ENCODE data around the gene SRSF2.
A peak's percentile ranks its signal among the peaks of the same experiment; 100 is the strongest.
"Not testable (repeated sequence)": the region's sequence is repeated elsewhere in the genome, so short reads cannot be mapped to it uniquely, and the experiment has no call there.

Gene SRSF2

DNA sequence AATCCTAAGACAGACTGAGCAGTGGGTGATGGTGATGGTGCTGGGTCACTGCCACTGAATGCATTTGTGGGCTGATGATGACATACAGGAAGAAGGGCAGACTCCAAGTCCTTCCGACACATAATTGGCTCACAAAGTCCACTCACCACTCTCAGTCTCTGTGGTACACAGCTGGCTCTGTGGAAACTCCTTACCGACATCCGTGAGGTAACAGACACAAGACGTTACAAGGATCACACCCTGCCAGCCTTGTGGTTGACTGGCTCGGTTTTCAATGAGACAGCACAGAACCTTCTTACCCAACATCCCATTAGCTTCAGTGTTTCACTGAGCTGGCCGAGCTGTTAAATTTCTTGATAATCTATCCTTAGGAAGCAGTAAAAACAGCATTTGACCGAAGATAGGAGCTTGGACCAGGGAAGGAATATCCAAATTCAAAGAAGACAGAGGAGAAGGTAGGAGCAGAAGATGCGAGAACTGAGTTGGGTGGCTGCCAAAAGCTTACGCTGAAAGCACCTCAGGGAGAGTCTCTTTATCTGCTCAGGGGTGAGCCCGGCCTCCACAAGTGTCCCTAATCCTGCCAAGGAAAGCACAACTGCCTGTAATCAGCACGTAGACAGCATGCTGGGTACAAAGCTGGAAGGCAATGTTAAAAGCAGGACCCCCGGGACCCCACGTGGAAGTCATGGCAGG, 20.8 kb downstream of the SRSF2 start:
- H3K36me3 Mint-ChIP-seq, result peaks cover 72% of the 10 kb centered on the region
- H3K4me1 Mint-ChIP-seq, result peaks cover 36% of the 10 kb centered on the region
- ATAC-seq, result peak; percentile 56
- no peak overlapping the region for H3K4me3 Mint-ChIP-seq
- peak overlapping the region; percentile 80 for H3K27ac Mint-ChIP-seq
- H3K9me3 Mint-ChIP-seq, result no peaks in the 10 kb centered on the region
- H3K27me3 Mint-ChIP-seq, result no peaks in the 10 kb centered on the region

DNA sequence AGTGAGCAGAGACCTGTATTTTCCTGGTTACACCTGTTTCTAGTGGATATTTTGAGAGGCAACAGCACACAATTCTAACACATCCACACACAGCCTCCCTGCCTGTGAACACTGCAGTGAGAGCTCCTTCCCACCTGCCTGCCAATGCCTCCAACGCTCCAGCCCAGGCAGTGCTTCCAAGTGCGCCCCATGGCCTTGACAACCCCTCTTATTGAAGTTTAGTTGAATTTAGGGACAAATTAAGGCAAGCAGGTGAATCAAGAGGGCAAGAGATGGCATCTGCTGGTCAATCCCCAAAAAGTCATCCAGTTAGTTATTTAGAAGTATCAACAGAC, 21.7 kb downstream of the SRSF2 start:
- Mint-ChIP-seq H3K27ac (peak overlapping the region; percentile 80), H3K9me3 (no peaks in the 10 kb centered on the region), H3K4me1 (peaks cover 34% of the 10 kb centered on the region), H3K36me3 (peaks cover 64% of the 10 kb centered on the region), H3K4me3 (peak overlapping the region; percentile 1), H3K27me3 (no peaks in the 10 kb centered on the region)
- no peak for ATAC-seq

DNA sequence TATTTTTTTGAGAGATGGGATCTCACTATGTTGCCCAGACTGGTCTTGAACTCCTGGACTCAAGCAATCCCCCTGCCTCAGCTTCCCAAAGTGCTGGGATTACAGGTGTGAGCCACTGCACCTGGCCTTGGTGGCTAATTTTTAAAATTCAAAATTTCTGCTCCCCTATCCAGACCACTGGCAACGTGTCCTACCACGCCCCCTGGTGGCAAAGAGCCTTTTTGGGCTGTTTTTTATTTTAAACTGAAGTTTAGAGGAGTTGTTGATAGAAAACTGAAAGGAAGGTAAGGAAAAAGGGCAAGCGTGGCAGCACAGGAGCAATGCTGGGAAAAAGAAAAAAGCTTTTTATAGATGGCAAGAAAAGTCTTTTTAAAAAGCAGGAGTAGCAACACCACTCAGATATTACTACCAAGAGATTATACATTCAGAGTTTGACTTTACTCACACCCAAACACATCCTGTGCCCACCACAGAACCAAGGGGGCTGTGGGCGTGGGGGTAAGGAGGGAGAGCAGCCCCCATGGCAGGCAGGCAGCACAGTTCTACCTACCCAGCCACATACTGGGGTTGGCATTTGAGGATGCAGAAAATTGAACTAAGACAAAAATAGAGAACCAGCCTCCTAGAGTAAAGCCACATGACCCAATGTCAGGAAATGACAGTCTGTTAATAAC, 22.2 kb downstream of the SRSF2 start:
- H3K4me3 Mint-ChIP-seq, result peak overlapping the region; percentile 1
- no peaks in the 10 kb centered on the region for H3K27me3 Mint-ChIP-seq
- peaks cover 59% of the 10 kb centered on the region for H3K36me3 Mint-ChIP-seq
- peaks cover 33% of the 10 kb centered on the region for H3K4me1 Mint-ChIP-seq
- H3K9me3 Mint-ChIP-seq, result no peaks in the 10 kb centered on the region
- peak; percentile 63 for ATAC-seq
- peak overlapping the region; percentile 80 for H3K27ac Mint-ChIP-seq

DNA sequence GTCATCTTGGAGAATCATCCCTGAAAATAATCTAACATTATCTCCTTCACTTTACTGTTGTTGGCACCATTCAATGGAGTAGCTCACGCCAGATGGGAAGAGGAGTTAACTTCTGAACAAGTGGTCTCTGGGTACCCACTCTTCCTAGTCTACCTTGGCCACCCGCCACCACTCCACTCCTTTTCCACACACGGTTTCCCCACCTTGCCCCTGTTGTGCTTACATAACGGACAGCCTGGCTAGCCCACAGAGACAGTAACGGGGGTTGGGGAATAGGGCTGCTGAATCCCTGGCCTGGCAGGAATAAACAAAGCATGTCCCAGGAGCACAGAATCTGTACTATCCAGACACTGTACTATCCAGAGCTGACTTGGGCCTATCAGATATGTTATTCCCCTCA, 22.8 kb downstream of the SRSF2 start:
- H3K27ac Mint-ChIP-seq, result no peak overlapping the region
- H3K36me3 Mint-ChIP-seq, result peaks cover 55% of the 10 kb centered on the region
- H3K9me3 Mint-ChIP-seq, result no peaks in the 10 kb centered on the region
- H3K27me3 Mint-ChIP-seq, result no peaks in the 10 kb centered on the region
- H3K4me1 Mint-ChIP-seq, result peaks cover 38% of the 10 kb centered on the region
- no peak for ATAC-seq
- H3K4me3 Mint-ChIP-seq, result no peak overlapping the region

DNA sequence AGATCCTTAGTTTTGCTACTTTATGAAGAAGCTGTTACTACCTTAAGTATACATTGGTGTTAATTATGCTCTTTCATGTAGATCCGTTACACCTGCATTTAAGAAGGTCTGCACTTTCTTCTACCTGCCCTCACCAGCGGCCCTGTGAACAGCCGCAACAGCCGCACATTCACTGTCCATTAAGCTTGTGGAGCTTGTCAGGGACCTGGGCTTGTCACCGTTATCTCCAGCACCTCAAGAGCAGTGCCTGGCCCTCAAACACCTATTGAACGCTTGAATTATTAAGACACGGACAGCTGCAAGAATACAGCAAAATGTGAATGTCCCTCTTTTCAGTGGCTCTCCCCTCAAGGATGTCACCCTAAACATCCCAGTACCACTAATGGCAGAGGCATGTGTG, 23.4 kb downstream of the SRSF2 start:
- H3K27ac Mint-ChIP-seq, result no peak overlapping the region
- H3K9me3 Mint-ChIP-seq, result no peaks in the 10 kb centered on the region
- H3K36me3 Mint-ChIP-seq, result peaks cover 52% of the 10 kb centered on the region
- no peak for ATAC-seq
- no peak overlapping the region for H3K4me3 Mint-ChIP-seq
- peaks cover 41% of the 10 kb centered on the region for H3K4me1 Mint-ChIP-seq
- H3K27me3 Mint-ChIP-seq, result no peaks in the 10 kb centered on the region

DNA sequence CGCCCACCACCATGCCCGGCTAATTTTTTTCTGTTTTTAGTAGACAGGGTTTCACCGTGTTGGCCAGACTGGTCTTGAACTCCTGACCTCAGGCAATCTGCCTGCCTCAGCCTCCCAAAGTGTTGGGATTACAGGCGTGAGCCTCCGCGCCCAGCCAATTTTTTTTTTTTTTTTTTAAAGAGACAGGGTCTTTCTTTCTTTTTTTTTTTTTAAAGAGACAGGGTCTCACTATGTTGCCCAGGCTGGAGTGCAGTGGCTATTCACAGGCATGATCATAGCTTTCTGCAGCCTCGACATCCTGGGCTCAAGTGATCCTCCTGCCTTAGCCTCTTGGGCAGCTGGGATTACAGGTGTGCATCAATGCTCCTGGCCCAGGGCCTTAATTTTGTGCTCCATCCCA, 24.8 kb downstream of the SRSF2 start:
- H3K27ac Mint-ChIP-seq, ATAC-seq, H3K4me3 Mint-ChIP-seq, H3K27me3 Mint-ChIP-seq, H3K9me3 Mint-ChIP-seq: not testable (repeated sequence)
- H3K36me3 Mint-ChIP-seq, result peaks cover 46% of the 10 kb centered on the region
- H3K4me1 Mint-ChIP-seq, result peaks cover 41% of the 10 kb centered on the region

DNA sequence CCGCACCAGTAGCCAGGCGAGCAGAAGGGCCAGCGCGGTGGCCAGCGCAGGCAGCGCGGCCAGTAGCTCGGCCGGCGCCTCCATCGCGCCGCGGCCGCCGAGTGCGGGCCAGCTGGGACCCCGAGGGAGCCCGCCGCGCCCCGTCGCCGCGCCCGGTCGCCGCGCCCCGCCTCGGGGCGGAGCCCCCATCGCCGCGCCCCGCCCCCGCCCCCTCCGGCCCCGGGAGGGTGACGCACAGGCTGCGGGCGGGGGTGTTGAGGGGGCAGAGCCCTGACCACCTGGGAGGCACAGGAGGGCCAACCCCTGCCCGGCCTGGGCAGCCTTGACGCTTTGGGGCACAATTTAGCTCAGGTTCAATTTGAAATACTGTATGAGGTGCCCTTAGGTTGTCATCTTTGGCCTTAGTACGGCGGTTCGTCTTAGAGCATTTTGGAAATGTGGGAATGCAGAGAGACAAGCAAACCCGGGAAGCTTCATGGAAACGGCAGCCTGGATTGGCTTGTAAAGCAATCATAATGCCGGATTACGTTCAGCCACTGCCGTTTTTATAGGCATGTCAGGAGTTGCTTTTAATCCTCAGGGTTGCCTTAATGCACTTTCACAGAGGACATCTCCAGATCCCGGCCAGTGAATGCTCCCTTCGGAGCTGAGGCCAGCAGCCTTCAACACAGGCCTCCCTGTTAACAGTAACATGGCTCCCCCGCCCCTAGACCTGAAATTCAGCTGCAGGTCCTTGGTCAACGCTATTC, 26.1 kb downstream of the SRSF2 start, which contains the start of gene MXRA7:
Gene MXRA7, minus strand, starts transcription at position 103 of the 749 bp plus-strand sequence. Its CDS starts 19 bp downstream, at position 84.
- Mint-ChIP-seq H3K36me3 (peaks cover 33% of the 10 kb centered on the region), H3K27ac (no peak within 1 kb of the TSS), H3K9me3 (no peaks in the 10 kb centered on the region), H3K4me1 (peaks cover 35% of the 10 kb centered on the region), H3K27me3 (no peaks in the 10 kb centered on the region), H3K4me3 (peak within 1 kb of the TSS; percentile 61)
- peak; percentile 84 for ATAC-seq

DNA sequence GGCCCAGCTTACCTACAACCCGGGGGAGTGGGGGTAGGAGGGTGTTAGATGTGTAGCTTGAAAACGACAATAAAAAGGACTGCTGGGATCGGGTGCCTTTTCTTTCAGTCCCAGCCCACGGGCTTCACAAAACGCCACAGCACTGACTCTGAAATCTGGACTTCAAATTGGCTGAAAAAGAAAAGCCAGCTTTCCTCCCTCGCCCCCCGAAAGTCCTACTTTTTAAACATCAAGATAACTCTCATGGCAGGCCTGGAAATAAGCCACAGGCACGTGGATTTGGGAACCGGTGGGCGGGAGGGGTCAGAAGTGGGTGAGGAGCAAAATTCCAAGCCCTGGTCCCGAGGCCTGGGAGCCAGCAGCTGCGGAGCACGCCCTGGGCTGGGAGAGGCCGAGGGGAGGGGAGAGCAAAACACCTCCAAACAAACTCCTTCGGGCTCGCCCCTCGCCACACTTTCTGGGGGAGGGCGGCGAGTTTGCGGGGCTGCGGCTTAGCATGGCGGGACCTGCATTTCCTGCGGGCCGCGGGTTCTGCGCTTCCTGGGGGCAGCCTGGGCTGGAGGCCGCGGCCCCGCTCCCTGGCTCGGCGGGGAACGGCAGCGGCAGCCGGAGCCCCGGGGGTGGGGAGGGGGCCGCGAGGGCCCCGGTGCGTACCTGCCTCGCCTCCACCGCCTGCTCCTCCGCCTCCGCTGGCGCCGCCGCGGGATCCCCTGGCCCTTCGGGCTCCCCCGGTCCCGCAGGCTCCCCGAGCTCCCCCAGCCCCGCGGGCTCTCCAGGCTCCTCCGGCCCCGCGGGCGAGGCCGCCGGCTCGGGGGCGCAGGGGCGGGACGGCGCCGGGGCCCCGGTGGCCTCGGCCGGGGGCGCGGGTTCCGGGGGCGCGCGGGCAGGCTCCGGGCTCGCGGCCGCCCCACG, 26.9 kb downstream of the SRSF2 start:
- peak; percentile 64 for ATAC-seq
- H3K27me3 Mint-ChIP-seq, H3K27ac Mint-ChIP-seq, H3K9me3 Mint-ChIP-seq: not testable (repeated sequence)
- Mint-ChIP-seq H3K4me1 (peaks cover 26% of the 10 kb centered on the region), H3K4me3 (peak overlapping the region; percentile 44), H3K36me3 (peaks cover 25% of the 10 kb centered on the region)

DNA sequence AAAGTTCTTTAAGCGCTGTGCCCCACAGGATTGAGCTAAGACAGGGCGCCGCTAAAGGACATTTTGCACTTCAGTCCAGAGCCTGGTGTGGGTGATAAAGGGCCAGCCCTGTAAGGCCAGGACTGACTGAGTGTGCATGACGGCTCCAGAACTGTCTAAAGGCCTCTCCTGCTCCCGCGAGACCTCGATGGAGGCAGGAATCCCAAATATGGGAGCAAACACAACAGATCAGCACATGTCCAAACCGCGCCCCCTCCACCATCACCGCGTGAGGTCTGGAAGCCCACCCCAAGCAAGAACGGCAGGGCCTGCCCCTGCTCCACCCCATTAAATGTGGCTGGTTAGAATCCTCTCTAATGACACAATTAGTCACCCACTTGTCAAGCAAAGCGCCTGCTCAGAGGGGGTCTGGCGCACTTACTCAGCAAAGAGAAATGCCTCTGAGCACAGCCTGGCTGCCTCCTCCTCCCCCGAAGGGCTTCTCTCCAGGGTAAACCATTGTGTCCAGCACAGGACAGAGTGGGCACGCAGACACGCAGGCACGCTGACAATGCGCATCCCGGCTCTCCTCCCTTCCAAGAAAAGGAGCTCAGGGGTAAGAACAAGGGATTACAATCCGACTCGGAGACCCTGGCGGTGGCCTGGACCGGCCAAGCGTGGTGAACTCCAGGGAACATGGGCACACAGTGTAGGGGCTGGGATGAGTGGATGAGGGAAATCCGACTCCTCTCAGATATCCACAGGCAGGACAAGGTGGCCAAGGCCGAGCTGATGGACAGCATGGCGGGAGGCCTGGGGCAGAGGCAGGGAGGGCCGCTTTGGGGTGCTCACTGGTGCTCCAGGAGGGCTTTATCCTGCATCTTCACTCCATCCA, 27.8 kb downstream of the SRSF2 start:
- Mint-ChIP-seq H3K9me3 (no peaks in the 10 kb centered on the region), H3K27ac (no peak overlapping the region), H3K36me3 (peaks cover 16% of the 10 kb centered on the region), H3K4me1 (peaks cover 17% of the 10 kb centered on the region), H3K27me3 (no peaks in the 10 kb centered on the region), H3K4me3 (peak overlapping the region; percentile 44)
- no peak for ATAC-seq

DNA sequence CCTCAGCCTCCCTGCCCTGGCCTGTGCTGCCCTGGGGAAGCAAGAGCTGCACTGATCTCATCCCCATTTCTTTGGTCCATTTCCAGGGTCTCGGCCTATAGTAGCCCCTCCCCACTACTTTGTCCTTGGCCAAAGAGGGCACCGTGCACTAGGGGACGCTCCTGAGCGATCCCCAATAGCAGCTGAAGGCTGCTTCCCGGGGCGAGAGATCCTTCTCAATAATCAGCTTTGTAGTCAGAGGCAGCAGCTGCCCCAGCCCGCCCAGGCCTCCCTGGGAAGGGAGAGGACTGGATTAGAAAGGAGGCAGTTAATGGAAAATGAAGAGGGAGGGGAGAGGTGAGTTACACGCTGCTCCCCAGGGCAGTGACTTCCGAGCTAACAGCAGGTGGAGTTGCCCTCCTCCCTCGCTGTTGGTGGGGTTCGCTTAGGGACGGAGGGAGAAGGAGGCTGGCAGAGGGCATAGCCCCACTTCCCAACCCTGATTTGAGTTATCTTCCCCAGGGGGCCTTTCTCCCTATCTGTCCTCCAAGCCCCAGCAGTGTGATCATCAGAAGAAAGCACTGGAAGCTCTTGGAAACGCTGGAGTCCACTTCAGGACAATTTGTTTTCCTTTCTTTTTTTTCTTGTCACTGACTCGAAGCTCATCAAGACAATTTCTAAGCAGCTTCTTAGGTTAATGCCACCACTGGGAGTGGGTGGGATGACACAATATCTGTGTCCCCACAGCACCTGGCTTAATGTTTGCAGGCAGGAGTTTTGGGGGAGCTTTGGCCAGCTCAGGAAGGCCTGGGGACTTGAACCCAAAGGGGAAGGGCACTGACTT, 28.9 kb downstream of the SRSF2 start:
- ATAC-seq, result no peak
- no peak overlapping the region for H3K4me3 Mint-ChIP-seq
- H3K9me3 Mint-ChIP-seq, result no peaks in the 10 kb centered on the region
- peaks cover 14% of the 10 kb centered on the region for H3K4me1 Mint-ChIP-seq
- H3K27ac Mint-ChIP-seq, result no peak overlapping the region
- H3K27me3 Mint-ChIP-seq, result no peaks in the 10 kb centered on the region
- H3K36me3 Mint-ChIP-seq, result peaks cover 5% of the 10 kb centered on the region

DNA sequence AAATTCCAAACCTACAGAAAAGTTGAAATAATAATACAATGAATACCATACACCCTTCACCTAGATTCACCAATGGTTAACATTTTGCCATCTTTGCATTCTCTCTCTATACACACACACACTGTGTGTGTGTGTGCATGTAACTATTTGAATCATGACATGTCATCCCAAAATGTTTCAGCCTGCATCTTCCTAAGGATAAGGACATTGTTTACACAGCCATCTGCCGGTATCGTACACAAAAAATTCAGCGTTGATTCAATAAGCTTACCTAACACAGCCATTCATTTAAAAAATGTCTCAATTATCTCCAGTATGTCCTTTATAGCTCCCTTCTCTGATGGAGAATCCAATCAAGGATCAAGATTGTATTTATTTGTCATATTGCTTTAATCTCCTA, 30.3 kb downstream of the SRSF2 start:
- Mint-ChIP-seq H3K27ac (no peak overlapping the region), H3K4me1 (peaks cover 14% of the 10 kb centered on the region), H3K9me3 (no peaks in the 10 kb centered on the region)

DNA sequence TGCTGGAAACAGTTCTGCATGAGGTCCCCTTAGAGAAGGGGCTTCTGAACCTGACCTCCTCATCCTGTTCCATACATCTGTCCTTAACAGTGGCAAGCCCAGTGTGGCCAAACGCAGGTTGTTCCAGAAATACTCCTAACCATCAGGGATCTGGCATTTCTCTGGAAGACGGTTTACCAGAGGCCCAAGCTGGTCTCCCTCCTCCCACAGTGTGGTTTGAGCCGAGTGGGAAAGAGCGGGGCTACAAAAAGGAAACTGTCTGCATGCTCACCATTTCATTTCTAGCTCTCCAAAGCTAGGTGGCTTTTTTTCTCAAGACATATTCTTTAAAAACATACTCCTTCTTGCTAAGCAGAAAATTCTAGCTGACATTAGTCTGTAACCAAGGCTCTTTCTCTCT, 32.3 kb downstream of the SRSF2 start:
- Mint-ChIP-seq H3K4me1 (peaks cover 14% of the 10 kb centered on the region), H3K27ac (no peak overlapping the region), H3K27me3 (no peaks in the 10 kb centered on the region), H3K36me3 (no peaks in the 10 kb centered on the region), H3K9me3 (no peaks in the 10 kb centered on the region), H3K4me3 (no peak overlapping the region)
- ATAC-seq, result no peak

More for the DNA sequence above, 30.3 kb downstream of the SRSF2 start:
- no peaks in the 10 kb centered on the region for H3K36me3 Mint-ChIP-seq
- ATAC-seq, result no peak
- no peaks in the 10 kb centered on the region for H3K27me3 Mint-ChIP-seq
- H3K4me3 Mint-ChIP-seq, result no peak overlapping the region

DNA sequence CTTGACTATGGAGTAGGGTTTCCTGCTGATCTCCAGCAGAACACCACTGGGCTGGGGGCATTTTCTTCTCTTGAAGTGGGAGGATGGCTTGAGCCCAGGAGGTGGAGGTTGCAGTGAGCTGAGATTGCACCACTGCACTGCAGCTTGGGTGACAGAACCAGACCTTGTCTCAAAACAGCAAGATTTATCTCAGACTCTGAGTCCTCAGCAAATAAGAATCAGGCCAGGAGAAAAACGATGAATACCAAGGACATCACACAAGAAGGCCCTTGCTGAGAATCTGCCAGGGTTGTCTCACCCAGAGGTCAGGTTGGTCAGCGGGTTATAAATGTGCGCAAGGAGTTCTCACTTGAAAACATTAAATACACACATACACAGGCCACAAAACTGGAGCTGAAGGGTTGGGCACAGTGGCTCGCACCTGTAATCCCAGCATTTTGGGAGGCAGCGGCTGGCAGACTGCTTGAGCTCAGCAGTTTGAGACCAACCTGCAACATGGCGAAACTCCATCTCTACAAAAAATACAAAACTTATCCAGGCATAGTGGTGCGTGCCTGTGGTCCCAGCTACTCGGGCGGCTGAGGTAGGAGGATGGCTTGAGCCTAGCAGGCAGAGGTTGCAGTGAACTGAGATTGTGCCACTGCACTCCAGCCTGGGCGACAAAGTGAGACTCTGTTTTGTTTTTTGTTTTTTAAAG, 34.0 kb downstream of the SRSF2 start:
- H3K4me3 Mint-ChIP-seq, result no peak overlapping the region
- H3K4me1 Mint-ChIP-seq, result peaks cover 6% of the 10 kb centered on the region
- no peaks in the 10 kb centered on the region for H3K9me3 Mint-ChIP-seq
- H3K27ac Mint-ChIP-seq, result no peak overlapping the region
- peaks cover 12% of the 10 kb centered on the region for H3K27me3 Mint-ChIP-seq
- ATAC-seq, result no peak
- H3K36me3 Mint-ChIP-seq, result no peaks in the 10 kb centered on the region
